Stimulated activated CD8-positive, alpha-beta memory T cell treated with anti-CD3 and anti-CD28 coated beads, Interleukin-15, amount 100 ng/mL, for 4 hours (primary cell): ENCODE results near the gene MXRA8.
A peak's percentile ranks its signal among the peaks of the same experiment; 100 is the strongest.

Source experiments
- DNase-seq, 2 donors: peaks; one replicate each; pipeline ENCODE4 v3.0.0-alpha.2; 2020; ENCODE audit warnings: low read depth in 2 of 2

Gene MXRA8

DNA sequence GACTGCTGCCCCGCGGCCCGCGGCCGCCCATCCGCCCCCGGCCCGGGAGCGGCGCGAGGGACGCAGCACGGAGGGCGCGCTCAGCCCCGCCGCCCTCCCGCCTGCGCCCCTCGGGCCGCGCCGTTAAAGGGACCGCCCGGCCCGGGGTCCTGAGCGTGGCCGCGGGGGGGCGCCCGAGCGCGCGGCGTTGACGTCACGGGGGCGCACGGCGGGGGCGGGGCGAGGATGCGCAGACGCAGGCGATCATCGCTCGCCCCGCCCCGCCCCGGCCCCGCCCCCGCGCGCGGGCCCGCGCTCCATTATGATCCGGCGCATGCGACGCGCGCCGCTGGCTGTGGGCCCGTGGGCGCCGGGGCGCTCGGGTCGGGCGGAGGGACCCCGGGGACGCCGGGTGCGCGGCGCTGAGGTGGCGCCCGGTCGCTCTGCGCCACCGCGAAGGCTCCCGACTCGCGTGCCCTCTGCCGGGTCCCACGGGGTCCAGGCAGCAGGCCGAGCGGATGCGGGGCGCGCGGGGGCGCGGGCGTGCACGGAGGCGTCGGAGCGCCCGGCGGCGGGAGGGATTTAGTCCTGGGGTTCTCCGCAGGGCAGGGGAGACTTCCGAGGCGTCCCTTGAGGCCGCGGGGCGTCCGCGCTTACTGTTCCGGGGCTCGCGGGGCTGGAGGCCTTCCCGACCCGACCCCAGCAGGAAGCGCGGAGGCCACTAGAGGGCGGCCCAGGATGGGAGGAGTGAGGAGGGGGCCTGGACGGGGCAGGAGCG is 8.9 kb downstream of the MXRA8 start, which contains the start of gene DVL1:
TSS of gene DVL1 (minus strand) at position 163 of the 757 bp plus-strand sequence. CDS start 353 bp downstream, outside the sequence.
- peak; percentile 24 to 45 for DNase-seq

DNA sequence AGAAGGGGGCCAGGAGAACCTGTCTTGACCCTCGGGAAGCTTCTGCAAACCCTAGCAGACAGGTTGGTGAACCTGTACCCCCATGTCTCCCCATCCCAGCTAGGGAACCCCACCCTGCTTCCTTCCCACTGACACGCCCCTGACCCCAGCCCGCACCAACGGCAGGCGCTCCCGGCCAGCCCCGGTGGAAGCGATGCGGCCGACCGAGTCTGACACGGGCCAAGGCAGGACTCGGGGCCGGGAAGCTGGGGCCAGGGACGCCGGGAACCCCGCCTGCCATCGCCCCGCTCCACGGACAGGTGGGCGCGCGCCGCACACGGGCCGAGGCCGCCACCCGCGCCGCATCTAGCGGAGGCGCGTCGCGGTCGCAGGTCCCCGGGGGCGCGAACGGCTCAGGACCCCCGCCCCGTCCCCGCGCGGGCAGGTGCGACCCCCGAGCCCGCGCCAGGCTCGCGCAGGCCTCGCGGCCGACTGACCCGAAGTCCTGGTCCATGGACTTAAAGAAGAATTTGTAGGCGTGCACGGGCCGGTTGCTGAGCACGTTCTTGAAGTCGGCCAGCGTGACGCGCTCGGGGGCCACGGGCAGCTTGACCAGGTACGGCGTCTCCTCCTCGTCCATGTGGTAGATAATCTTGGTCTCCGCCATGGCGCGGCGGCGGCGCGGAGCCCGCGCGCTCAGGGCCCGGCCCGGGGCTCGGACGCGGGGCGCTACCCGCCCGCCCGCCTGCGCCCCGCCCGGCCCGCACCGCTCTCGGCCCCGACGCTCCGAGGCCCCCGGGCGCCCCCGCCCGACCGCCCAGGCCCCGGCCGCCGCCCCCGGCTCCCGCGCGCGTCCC is 9.7 kb downstream of the MXRA8 start:
- DNase-seq: no peak

DNA sequence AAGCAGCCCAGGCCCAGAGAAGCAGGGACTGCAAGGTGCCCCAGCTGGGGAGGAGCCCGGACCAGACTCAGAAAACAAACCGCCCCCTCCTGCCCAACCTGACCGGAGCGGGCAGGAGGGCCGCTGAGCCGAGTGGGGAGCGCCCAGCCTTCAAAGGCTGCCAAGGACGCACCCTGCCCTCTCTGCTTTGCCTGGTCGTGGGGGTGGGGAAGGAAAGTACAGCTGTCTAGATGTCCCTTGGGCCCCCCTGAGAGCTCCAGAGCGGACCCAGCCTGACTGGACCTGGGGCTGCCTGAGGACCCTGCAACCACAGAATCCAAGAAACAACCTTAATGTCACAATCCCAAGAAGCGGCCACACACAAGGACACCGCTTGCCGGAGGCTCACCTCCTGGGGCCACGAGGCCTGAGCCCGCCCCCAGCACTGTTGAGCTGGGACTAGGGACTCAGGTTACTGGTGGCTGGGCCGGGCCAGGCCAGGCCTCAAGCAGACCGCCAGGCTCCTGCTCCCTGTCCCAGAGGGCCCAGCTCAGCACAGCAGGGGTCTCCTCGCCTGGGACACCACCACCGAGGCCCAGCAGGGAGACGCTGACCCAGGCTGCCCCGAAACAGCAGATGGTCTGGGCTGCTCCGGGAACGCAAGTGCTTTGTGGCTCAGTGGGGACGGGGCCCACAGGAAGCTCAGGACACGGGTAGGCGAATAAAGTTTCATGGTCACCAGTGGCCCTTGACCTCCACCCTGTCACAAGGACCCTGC is 10.5 kb downstream of the MXRA8 start:
- no peak for DNase-seq

DNA sequence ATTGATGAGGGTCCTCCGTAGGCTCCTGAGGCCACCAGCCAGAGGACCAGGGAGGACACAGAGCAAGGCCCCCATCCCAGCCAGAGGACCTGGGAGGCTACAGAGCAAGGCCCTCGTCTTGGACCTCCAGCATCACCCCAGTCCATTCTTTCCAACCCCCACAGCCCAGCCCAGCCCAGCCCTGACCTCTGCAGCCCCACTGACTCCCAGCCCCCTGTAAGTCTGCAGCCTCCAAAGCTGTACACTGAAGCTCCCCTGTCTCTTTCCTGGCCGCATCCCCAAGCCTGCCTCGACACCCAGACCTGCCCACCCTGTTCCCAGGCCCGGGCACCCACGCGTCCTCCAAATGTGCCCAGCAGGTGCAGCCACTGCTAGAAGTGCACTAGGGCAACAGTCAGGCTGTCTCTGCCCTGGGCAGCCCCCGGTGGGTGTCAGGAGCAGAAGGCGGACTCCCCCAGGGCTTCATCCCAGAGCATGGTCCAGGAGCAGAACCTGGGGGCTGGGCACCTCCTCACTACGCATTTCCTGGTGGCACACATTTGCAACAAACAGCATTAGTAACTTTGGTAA is 11.2 kb downstream of the MXRA8 start:
- DNase-seq: no peak

DNA sequence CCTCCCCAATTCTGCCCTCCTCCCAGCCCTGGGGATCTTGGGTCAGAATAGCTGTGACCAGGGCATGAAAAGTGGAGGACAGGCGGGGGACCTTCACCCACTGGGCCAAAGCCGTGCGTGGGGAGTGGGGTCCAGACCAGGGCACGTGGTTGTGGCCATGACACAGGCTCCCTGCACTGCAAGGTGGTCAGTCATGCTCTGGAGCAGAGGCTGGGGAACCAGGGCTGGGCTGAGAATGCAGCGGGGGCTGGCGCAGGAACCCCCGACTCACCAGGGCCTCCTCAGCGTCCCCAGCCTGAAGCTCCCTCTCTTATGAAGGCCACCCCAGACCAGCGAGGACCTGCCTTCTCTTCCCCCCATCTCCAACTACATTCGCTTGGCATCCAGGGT is 11.9 kb downstream of the MXRA8 start:
- no peak for DNase-seq

DNA sequence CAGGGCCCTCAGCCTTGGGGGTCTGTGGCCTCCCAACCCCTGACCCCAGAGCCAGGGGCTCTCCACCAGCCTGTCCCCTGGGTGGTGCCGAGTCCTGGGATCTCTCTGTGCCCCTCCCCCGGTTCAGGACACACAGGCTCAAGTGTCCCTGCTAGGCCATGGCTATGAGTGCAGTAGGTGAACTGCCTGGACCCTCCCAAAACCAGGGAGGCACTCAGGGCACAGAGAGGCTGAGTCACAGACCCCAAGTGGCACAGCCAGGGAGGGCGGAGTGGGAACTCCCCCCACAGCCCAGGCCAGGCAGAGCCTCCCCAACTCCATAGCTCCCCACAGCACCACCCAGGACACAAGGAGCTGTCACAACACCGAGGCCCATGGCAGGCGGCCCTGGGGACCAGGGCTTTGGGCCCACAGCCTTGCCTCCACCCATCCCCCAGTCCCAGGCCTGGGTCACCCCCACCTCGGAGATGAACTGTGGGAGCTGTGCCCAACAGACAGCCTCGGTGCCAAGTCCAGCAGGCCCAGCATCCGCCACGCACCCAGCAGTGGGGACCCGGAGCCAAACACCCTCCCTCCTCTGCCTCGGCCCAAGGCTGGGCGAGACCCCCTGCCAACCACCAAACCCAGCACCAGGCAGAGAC is 12.4 kb downstream of the MXRA8 start:
- DNase-seq: no peak

DNA sequence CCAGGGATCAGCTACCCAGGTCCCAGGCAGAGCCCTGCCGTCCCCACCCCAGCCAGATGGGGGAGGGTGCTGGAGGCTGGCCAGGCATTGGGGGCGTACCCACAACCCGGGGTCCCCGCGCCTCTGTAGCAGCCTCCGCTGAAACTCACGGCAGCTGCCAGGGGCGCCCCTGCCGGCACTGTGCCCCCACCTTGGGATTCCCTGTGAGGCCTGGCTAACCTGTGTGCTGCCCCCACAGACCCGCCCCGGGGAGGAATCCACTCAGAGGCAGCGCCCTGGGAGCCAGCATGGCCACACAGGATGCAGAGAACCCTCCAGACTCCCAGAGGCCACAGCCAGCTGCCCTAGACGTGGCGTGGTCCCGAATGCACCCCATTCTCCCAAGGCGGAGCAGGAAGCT is 13.0 kb downstream of the MXRA8 start:
- DNase-seq: no peak

DNA sequence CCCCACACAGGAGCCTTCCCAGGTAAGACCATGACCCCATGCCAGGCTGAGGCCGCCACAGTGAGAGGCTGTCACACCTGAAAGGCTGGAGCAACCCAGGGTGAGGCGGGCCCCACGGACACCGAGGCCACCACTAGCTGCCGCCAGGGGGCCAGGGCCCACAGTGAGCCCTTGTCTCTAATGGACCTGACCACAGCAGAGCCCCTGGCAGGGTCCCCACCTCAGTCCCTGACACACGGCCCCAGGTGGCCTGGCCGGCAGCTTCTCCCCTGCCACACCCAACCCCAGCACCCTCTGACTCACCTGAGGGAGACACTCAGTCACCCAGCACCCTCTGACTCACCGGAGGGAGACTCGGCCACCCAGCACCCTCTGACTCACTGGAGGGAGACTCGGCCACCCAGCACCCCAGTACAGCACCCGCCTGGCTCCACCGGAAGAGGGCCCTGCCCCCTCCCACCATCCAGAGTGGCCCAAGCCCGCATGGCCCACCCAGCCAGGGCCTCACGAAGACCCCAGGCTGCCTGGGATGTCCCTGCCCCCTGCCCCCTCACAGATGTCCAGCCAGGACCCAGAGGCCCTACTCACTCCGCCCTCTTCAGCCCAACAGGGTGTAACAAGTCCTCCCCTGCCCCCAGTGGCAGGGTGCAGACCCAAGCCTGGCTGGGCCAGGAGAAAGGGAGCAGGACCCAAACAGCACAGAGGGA is 13.5 kb downstream of the MXRA8 start:
- peak; percentile 27 to 38 for DNase-seq

DNA sequence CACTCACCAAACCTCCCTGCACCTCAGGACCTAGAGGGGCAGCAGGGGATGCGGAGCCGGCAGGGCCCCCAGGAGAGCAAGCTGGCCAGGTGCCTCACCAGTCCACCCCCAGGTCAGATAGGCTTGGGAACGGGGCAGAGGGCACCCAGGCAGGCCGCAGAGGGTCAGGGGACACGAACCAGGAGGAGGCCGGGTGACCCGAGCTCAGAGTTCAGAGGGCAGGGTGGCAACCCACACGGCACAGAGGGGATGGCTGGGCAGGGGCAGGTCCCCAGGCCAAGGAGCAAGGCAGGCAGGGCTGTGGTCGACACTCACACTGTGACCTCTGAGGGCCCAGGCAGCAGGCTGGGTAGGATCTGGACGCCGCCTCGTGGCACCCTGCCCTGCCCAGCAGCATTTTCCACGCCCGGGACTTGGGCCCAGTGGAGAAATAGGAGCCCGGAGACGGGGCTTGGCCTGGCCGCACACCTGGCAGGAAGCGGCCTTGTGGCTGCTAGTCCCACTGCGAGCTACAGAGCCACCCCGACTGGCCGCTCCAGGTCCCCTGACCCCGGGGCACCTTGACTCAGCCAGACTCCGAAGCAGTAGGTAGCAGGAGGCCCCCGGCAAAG is 14.4 kb downstream of the MXRA8 start:
- DNase-seq: no peak

DNA sequence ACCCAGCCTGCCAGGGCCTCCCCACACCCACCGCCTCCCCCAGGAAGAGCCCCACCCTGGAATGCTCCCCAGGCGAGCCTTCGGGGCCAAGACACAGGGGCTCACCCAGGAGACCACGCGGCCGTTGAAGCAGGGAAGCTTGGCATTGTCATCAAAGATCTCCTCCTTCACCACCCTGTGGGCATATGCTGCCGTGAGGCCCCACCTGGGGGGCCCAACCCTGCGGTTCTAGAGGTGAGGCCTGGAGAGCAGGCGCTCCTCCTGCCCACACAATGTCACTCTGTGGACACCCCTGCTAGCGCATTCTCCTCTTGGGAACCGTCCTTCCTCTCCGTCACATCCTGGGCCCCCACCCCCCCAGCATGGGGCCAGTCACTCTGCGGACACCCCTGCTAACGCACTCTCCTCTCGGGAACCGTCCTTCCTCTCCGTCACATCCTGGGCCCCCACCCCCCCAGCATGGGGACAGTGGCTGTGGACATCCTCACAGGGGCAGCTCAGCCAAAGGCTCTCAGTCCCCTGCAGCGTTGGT is 15.7 kb downstream of the MXRA8 start:
- DNase-seq: no peak

DNA sequence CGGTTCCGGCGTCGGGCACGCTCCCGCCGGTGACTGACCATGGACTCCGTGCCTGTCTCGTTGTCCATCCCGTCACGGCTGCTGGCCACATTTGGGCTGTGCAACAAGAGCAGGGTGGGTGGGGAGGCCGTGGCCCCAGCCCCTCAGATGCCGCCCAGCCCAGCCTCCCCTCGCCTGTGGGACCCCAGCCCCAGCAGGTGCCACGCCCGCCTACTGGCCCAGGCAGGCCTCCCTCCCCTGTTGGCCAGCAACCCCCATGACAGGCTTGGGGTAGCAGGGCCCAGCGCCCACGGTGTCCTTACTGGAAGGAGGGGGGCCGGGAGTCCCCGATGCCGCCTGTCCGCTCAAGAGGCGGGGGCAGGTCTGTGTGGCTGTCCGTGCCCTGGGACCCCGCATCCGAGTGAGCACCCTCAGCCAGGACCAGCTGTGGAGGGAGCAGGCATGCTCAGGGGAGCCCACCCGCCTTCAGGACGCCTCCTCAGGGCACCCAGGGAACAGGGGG is 16.2 kb downstream of the MXRA8 start:
- DNase-seq: no peak

DNA sequence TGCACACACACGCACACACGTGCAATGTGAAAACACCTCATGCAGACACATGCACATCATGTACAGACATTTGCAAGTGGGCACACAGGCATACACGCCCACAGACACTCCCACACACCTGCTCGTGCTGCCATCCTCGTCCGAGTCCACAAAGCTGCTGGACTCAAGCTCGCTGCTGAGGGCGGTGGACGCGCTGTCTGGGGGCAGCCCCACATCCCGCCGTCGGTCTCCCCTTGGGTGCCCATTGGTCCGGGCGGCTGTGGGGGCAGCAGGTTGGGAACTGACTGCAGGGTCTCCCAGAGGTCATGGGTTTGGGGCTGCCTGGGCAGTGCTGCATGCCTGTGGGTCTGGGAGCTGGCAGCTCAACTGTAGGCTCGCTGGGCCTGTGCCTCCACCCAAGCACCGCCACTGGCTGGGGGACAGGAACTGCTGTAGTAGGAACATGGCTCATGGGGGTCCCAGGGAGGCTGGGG is 16.8 kb downstream of the MXRA8 start:
- no peak for DNase-seq

DNA sequence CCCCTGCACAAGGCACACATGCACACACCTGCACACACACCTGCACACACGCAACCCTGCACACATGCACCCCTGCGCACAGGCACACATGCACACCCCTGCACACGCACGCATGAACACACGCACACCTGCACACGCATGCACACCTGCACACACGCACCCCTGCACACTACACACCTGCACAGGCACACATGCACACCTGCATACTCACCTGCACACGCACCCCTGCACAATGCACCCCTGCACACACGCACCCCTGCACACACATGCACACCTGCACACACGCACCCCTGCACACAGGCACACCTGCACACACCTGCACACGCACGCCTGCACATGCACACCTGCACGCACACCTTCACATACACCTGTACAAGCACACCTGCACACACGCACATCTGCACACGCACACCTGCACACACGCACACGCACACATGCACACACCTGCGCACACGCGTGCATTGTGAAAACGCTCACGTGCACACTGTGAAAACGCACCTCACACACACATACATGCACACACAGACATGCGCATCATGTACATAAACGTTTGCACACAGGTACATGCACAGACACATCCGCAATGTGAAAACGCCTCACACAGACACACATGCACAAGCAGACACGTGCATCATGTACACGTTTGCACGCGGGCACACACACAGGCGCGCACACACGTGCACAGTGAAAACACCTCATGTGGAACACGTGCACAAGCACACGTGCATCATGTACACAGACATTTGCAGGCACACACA is 17.4 kb downstream of the MXRA8 start:
- no peak for DNase-seq

DNA sequence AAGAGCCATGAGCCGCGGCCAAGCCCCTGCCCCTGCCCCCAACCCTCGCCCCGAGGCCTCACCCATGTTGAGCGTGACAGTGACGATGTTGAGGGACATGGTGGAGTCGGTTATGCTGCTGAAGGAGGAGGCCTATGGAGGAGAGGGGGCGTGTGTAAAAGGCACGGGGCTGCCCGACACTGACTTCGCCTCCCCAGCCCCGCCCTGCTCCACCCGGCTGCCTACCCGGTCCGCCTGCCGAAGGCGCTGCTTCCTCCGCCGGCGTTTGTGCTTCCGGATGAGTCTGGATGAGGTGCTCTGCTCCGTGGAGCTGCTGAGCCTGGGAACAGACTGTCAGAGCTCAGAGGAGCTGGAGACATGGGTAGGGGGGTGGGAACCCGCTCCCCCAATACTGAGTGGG is 18.2 kb downstream of the MXRA8 start:
- no peak for DNase-seq

DNA sequence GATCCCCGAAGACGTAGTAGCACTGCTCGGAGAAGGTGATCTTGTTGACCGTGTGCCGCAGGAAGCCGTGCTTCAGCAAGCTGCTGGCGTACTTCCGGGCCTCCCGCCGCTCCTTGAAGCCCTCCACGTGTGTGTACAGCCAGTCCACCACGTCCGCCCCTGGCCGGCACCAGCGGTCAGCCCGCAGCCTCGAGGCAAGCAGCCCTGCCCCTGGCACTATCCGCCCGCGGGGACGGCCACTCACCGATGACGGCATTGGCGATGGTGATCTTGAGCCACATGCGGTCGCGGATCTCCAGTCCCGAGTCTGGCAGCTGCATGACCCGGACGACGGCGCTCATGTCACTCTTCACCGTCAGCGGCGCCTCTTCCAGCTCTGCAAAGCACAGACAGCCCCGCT is 20.1 kb downstream of the MXRA8 start:
- DNase-seq: no peak

DNA sequence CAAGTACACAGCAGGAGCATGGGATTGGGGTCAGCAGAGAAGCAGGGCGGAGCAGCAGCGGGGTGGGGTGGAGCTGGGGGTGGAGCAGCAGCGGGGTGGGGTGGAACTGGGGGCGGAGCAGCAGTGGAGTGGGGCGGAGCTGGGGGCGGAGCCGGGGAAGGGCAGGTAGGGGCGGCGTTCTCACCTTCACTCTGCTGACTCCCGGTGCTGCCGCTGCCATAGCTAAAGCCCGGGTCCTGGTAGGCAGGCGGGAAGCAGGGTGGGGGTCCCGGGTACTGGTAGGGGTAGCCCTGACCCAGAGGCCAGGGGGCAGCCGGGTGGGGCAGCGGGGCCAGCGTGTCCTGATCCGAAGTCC is 20.6 kb downstream of the MXRA8 start:
- no peak for DNase-seq

DNA sequence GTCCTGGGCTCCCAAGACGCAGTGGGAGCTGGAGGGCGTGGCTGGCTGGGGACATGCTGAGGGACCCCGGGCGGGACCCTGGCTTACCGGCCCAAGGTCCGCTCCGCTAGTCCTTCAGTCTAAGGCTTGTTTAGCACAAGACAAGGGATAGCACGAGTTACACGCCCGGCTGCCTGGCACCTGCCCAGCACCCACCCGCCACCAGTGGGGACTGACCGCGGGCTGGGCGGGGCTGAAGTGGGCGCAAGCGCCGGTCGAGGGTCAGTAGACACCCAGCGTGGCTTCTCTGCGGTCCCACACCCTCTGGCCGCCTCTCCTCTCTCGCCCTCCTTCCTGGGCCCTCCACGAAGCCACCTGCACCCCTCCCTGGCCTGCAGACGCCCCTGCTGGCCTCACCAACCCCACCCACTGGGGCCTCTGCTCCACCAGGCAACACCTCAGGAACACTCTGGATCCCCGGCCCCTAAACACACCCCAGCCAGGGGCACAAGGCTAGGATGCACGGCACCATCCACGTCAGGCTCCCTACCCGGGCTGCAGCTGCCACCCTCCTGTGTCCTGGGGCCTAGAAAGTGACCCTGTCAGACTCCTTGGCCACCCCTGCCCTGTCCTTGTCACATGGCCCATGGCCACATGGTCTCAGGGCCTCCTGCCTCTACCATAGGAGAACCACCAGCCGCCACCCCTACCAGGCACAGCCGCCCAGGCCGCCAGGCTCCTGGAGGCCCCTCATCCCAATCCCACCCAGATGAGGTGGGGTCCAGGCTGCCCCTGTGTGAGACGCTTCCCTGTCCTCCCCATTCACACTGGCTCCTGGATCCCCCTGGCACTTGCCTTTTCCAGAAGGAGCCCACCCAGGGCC is 21.2 kb downstream of the MXRA8 start:
- no peak for DNase-seq

DNA sequence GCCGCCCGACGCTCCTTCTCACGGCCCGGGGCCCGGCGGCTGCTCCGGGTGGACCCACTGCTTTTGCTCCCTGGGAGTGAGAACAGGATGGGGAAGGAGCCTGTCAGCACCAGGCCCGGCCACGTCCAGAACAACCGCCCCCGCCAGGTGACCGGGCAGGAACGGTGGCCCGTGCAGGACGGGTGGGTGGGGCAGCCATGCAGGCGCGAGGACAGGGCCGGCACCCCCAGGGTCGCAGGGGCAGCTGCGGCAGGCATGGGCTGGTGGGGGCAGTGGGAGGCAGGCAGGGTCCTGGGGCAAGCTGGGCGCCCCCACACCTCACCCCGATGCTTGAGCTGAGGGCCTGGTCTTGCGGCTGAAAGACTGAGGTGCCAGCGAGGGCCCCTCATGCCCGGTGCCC is 21.9 kb downstream of the MXRA8 start:
- no peak for DNase-seq
